ENCODE data around the gene DOCK4.

DNA sequence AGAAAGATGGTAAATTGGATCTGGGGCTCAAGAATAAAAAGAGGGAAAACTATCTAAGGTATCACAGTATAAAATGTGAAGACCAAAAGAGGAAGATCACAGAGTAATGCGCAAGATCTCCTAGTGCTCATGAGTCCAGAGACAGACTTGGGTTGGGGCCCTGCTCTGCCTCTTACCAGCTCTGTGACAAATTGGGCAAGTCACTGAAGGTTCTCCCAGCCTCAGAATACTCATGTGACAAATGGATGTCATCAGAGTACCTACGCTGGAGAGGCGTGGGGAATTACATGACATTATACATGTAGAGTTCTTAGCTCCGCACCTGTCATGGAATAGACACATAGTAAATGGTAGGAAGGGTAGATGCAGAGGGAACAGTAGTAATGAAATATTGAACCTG lies 124.4 kb downstream of the DOCK4 start:
- TF ChIP-seq EZH2 (IDR thresholded peaks at IDR 0.05; ENCODE audit: low read length): no peak
- TF ChIP-seq, protein P1, sequence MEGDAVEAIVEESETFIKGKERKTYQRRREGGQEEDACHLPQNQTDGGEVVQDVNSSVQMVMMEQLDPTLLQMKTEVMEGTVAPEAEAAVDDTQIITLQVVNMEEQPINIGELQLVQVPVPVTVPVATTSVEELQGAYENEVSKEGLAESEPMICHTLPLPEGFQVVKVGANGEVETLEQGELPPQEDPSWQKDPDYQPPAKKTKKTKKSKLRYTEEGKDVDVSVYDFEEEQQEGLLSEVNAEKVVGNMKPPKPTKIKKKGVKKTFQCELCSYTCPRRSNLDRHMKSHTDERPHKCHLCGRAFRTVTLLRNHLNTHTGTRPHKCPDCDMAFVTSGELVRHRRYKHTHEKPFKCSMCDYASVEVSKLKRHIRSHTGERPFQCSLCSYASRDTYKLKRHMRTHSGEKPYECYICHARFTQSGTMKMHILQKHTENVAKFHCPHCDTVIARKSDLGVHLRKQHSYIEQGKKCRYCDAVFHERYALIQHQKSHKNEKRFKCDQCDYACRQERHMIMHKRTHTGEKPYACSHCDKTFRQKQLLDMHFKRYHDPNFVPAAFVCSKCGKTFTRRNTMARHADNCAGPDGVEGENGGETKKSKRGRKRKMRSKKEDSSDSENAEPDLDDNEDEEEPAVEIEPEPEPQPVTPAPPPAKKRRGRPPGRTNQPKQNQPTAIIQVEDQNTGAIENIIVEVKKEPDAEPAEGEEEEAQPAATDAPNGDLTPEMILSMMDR (optimal IDR thresholded peaks at IDR 0.05 in 1 of 3, IDR thresholded peaks at IDR 0.05 in 1 of 3, conservative IDR thresholded peaks at IDR 0.05 in 1 of 3; ENCODE audit: extremely low read depth in 1 of 3, insufficient read depth in 2 of 3, low read length in 3 of 3): no peak
